ENCODE results near the gene GGPS1. TPM values are rescaled to one million over a fixed set of nuclear protein-coding genes. Genes with fewer than 3 reads are reported as not detected.
"Not testable (repeated sequence)": the region's sequence is repeated elsewhere in the genome, so short reads cannot be mapped to it uniquely, and the experiment has no call there.

GGPS1 gene
- polyA plus RNA-seq, 4 donors: 19.7 to 36.2 (median 23.0) TPM

- peaks cover 0 to 21% (median 5%) of the 10 kb centered on the region in 3 donors for H3K36me3 ChIP-seq (ENCODE audit: control insufficient read depth in 3 of 3, insufficient read depth in 2 of 3, low read depth in 1 of 3, low read length in 3 of 3)
- H3K27ac ChIP-seq (ENCODE audit: low read depth in 1 of 3, low read length in 2 of 3); H3K4me3 ChIP-seq (ENCODE audit: low read depth in 1 of 3, low read length in 3 of 3); FAIRE-seq; H3K9me3 ChIP-seq (ENCODE audit: control insufficient read depth in 2 of 2, insufficient read depth in 1 of 2, low read depth in 1 of 2, low read length in 1 of 2); DNase-seq; H3K4me1 ChIP-seq (ENCODE audit: control insufficient read depth in 3 of 3, insufficient read depth in 2 of 3, low read depth in 1 of 3, low read length in 2 of 3); H3K27me3 ChIP-seq (ENCODE audit: control insufficient read depth in 3 of 3, insufficient read depth in 3 of 3, low read length in 3 of 3): not testable (repeated sequence)
- WGBS, 3 donors: no CpG with 5 or more reads among the region's 3 CpGs
These were observed 53.8 kb downstream of the GGPS1 start for GRCh38 chr1:235381955-235382739.

- H3K4me1 ChIP-seq (ENCODE audit: control insufficient read depth in 3 of 3, insufficient read depth in 2 of 3, low read depth in 1 of 3, low read length in 2 of 3); H3K27ac ChIP-seq (ENCODE audit: low read depth in 1 of 3, low read length in 2 of 3); DNase-seq; H3K9me3 ChIP-seq (ENCODE audit: control insufficient read depth in 2 of 2, insufficient read depth in 1 of 2, low read depth in 1 of 2, low read length in 1 of 2); H3K4me3 ChIP-seq (ENCODE audit: low read depth in 1 of 3, low read length in 3 of 3); FAIRE-seq; H3K27me3 ChIP-seq (ENCODE audit: control insufficient read depth in 3 of 3, insufficient read depth in 3 of 3, low read length in 3 of 3): not testable (repeated sequence)
- WGBS, 3 donors: 94 to 97% (median 95%) methylated on average over 1 of the region's 1 CpG
- peaks cover 0 to 14% (median 4%) of the 10 kb centered on the region in 3 donors for H3K36me3 ChIP-seq (ENCODE audit: control insufficient read depth in 3 of 3, insufficient read depth in 2 of 3, low read depth in 1 of 3, low read length in 3 of 3)
These were observed 57.3 kb downstream of the GGPS1 start for GRCh38 chr1:235385633-235386032.

- H3K36me3 ChIP-seq (ENCODE audit: control insufficient read depth in 3 of 3, insufficient read depth in 2 of 3, low read depth in 1 of 3, low read length in 3 of 3): peaks cover 0 to 6% (median 0%) of the 10 kb centered on the region in 3 donors
- H3K4me3 ChIP-seq (ENCODE audit: low read depth in 1 of 3, low read length in 3 of 3): no peak overlapping the region
- no peaks in the 10 kb centered on the region for H3K4me1 ChIP-seq (ENCODE audit: control insufficient read depth in 3 of 3, insufficient read depth in 2 of 3, low read depth in 1 of 3, low read length in 2 of 3)
- FAIRE-seq: no peak
- no peak overlapping the region for H3K27ac ChIP-seq (ENCODE audit: low read depth in 1 of 3, low read length in 2 of 3)
- WGBS, 3 donors: 92 to 95% (median 93%) methylated on average over 4 of the region's 4 CpGs
- peaks cover 0 to 10% of the 10 kb centered on the region in 2 donors for H3K9me3 ChIP-seq (ENCODE audit: control insufficient read depth in 2 of 2, insufficient read depth in 1 of 2, low read depth in 1 of 2, low read length in 1 of 2)
- no peaks in the 10 kb centered on the region for H3K27me3 ChIP-seq (ENCODE audit: control insufficient read depth in 3 of 3, insufficient read depth in 3 of 3, low read length in 3 of 3)
- DNase-seq: no peak
These were observed 63.5 kb downstream of the GGPS1 start for GRCh38 chr1:235391874-235392273.

Other genes starting within 250 kb of the GGPS1 start
- gene TOMM20, start 199.7 kb upstream of the GGPS1 start, polyA plus RNA-seq: 100 to 1,000 TPM in 1 of 4 donors, 10 to 100 TPM in 3; 44.1 to 199 (median 76.6) TPM
- gene RBM34, start 167.3 kb upstream of the GGPS1 start, polyA plus RNA-seq: 10 to 100 TPM; 51.8 to 76.7 (median 61.1) TPM
- 10 to 100 TPM; 10.3 to 26.6 (median 12.6) TPM for gene ARID4B, start 391 bp upstream of the GGPS1 start, polyA plus RNA-seq
- 10 to 100 TPM; 14.7 to 40.9 (median 22.1) TPM for gene TBCE, start 38.9 kb downstream of the GGPS1 start, polyA plus RNA-seq
- 10 to 100 TPM in 1 of 4 donors, 1 to 10 TPM in 3; 2.7 to 17.3 (median 5.5) TPM for gene B3GALNT2, start 175.9 kb downstream of the GGPS1 start, polyA plus RNA-seq